IPS-18a (cell line): ENCODE data around the gene CA5A.

Source experiments
- H3K27ac ChIP-seq: one replicate; pipeline ENCODE4 v1.5.1; 2013; ENCODE audit warnings: low read length
- H3K27me3 ChIP-seq: one replicate; pipeline ENCODE4 v1.6.1; 2013; ENCODE audit warnings: mild to moderate bottlenecking, low read length; ENCODE audit not compliant: control insufficient read depth, insufficient read depth
- H3K36me3 ChIP-seq: one replicate; pipeline ENCODE4 v1.6.1; 2013; ENCODE audit warnings: low read depth, low read length; ENCODE audit not compliant: control insufficient read depth
- H3K4me1 ChIP-seq: one replicate; pipeline ENCODE4 v1.6.1; 2013; ENCODE audit warnings: low read depth, low read length; ENCODE audit not compliant: control insufficient read depth
- H3K4me3 ChIP-seq: one replicate; pipeline ENCODE4 v1.5.1; 2013; ENCODE audit warnings: low read length
- H3K9ac ChIP-seq: one replicate; pipeline ENCODE4 v1.6.1; 2013; ENCODE audit warnings: mild to moderate bottlenecking, low read length, moderate library complexity
- H3K9me3 ChIP-seq: one replicate; pipeline ENCODE4 v1.6.1; 2013; ENCODE audit warnings: low read depth, low read length; ENCODE audit not compliant: control insufficient read depth

Gene CA5A

DNA sequence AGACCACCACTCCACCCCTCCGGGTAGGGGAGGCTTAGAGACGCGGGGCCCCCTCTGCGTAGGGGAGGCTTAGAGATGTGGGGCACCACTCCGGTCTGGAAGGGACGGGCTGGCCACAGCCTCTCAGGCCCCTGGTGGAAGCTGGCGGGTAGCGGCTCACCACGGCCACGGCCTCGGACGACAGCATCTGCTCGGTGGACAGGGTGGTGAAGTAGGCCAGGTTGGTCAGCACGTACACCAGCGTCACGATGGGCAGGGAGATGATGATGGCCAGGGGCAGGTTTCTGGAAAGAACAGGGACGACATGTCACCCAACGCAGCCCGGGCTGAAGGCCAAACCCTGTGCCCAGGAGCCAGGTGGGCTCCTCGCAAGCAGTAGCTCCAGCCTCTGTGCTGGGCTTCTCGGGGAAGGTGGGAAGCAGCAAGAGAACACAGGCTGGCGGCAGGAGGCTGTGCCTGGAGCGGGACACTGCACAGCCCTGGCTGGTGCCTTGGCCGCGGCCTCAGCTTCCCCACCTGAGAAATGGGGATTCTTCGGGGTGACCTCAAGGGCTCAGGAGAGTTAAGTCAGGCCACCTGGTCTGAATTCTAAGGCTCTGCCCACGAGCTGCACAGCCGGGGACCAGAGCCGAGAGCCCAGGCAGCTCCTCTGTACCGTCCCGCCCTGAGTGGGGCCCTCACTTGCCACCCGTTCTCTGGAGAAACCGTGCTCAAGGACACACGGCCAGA is 96.6 kb downstream of the CA5A start:
- H3K27me3 ChIP-seq: no peaks in the 10 kb centered on the region
- H3K36me3 ChIP-seq: peaks cover 58% of the 10 kb centered on the region
- H3K27ac ChIP-seq: no peak overlapping the region
- no peak overlapping the region for H3K9ac ChIP-seq
- H3K4me1 ChIP-seq: no peaks in the 10 kb centered on the region
- H3K4me3 ChIP-seq: no peak overlapping the region
- H3K9me3 ChIP-seq: no peaks in the 10 kb centered on the region

- Histone ChIP-seq H3K4me3 (no peak overlapping the region), H3K36me3 (peaks cover 66% of the 10 kb centered on the region), H3K27ac (no peak overlapping the region), H3K9me3 (no peaks in the 10 kb centered on the region), H3K4me1 (no peaks in the 10 kb centered on the region), H3K9ac (no peak overlapping the region), H3K27me3 (no peaks in the 10 kb centered on the region)
Measured at GRCh38 chr16:87838643-87839541, 97.4 kb downstream of the CA5A start.
